Effector memory CD4-positive, alpha-beta T cell (primary cell): Measurements from ENCODE around the gene SPAG16.
"Not testable (repeated sequence)": the region's sequence is repeated elsewhere in the genome, so short reads cannot be mapped to it uniquely, and the experiment has no call there.

Experiments used
- DNase-seq, 3 donors: peaks; one replicate each; pipeline ENCODE4 v3.0.0-alpha.2; 2020
- H3K27ac ChIP-seq: 2 replicates; pipeline ENCODE4 v1.7.0; 2013; ENCODE audit warnings: mild to moderate bottlenecking, low read length, moderate library complexity; ENCODE audit not compliant: insufficient read depth, poor library complexity, severe bottlenecking
- H3K27me3 ChIP-seq: replicated peaks from 2 replicates; pipeline ENCODE4 v1.7.0; 2013; ENCODE audit warnings: mild to moderate bottlenecking, low read length; ENCODE audit not compliant: insufficient read depth, control insufficient read depth, poor library complexity, severe bottlenecking
- H3K36me3 ChIP-seq: 2 replicates; pipeline ENCODE4 v1.7.0; 2013; ENCODE audit warnings: mild to moderate bottlenecking, low read length, moderate library complexity; ENCODE audit not compliant: control insufficient read depth, insufficient read depth
- H3K4me1 ChIP-seq: 2 replicates; pipeline ENCODE4 v1.7.0; 2013; ENCODE audit warnings: low read length, mild to moderate bottlenecking; ENCODE audit not compliant: control insufficient read depth, insufficient read depth, poor library complexity, severe bottlenecking
- H3K4me3 ChIP-seq: 2 replicates; pipeline ENCODE4 v1.7.0; 2013; ENCODE audit warnings: low read length, low read depth, mild to moderate bottlenecking; ENCODE audit not compliant: insufficient read depth, poor library complexity, severe bottlenecking
- H3K9me3 ChIP-seq: 2 replicates; pipeline ENCODE4 v1.7.0; 2013; ENCODE audit warnings: mild to moderate bottlenecking, low read length, moderate library complexity; ENCODE audit not compliant: control insufficient read depth

SPAG16 gene

GRCh38 chr2:213991453-213992108 lies 707.3 kb downstream of the SPAG16 start:
- no peak overlapping the region for H3K27ac ChIP-seq
- no peak for DNase-seq
- H3K9me3 ChIP-seq, result no peaks in the 10 kb centered on the region
- no peak overlapping the region for H3K4me3 ChIP-seq
- H3K27me3 ChIP-seq, result no peaks in the 10 kb centered on the region
- H3K36me3 ChIP-seq, result no peaks in the 10 kb centered on the region
- no peaks in the 10 kb centered on the region for H3K4me1 ChIP-seq

- Histone ChIP-seq H3K27ac (no peak overlapping the region), H3K36me3 (no peaks in the 10 kb centered on the region), H3K9me3 (no peaks in the 10 kb centered on the region), H3K4me1 (no peaks in the 10 kb centered on the region), H3K27me3 (no peaks in the 10 kb centered on the region), H3K4me3 (no peak overlapping the region)
- DNase-seq, result no peak
Measured at GRCh38 chr2:213995400-213996105, 711.3 kb downstream of the SPAG16 start.

GRCh38 chr2:213998976-213999375 lies 714.7 kb downstream of the SPAG16 start:
- not testable (repeated sequence) for H3K27me3 ChIP-seq, H3K27ac ChIP-seq, H3K9me3 ChIP-seq, DNase-seq, H3K36me3 ChIP-seq, H3K4me3 ChIP-seq, H3K4me1 ChIP-seq

- H3K27me3 ChIP-seq, result no peaks in the 10 kb centered on the region
- H3K4me3 ChIP-seq, result no peak overlapping the region
- H3K9me3 ChIP-seq, result no peaks in the 10 kb centered on the region
- H3K4me1 ChIP-seq, result no peaks in the 10 kb centered on the region
- H3K36me3 ChIP-seq, result no peaks in the 10 kb centered on the region
- no peak for DNase-seq
- no peak overlapping the region for H3K27ac ChIP-seq
Measured at GRCh38 chr2:214004463-214004862, 720.2 kb downstream of the SPAG16 start.

- no peak overlapping the region for H3K4me3 ChIP-seq
- DNase-seq, result no peak
- H3K4me1 ChIP-seq, result no peaks in the 10 kb centered on the region
- H3K27ac ChIP-seq, result no peak overlapping the region
- H3K36me3 ChIP-seq, result no peaks in the 10 kb centered on the region
- no peaks in the 10 kb centered on the region for H3K27me3 ChIP-seq
- H3K9me3 ChIP-seq, result no peaks in the 10 kb centered on the region
Measured at GRCh38 chr2:214005337-214005736, 721.1 kb downstream of the SPAG16 start.

GRCh38 chr2:214006601-214007000 lies 722.3 kb downstream of the SPAG16 start:
- H3K27ac ChIP-seq, result no peak overlapping the region
- no peaks in the 10 kb centered on the region for H3K9me3 ChIP-seq
- no peaks in the 10 kb centered on the region for H3K4me1 ChIP-seq
- no peaks in the 10 kb centered on the region for H3K27me3 ChIP-seq
- no peak for DNase-seq
- no peak overlapping the region for H3K4me3 ChIP-seq
- H3K36me3 ChIP-seq, result no peaks in the 10 kb centered on the region

- Histone ChIP-seq H3K27me3 (no peaks in the 10 kb centered on the region), H3K9me3 (no peaks in the 10 kb centered on the region), H3K4me3 (no peak overlapping the region), H3K4me1 (no peaks in the 10 kb centered on the region), H3K27ac (no peak overlapping the region), H3K36me3 (no peaks in the 10 kb centered on the region)
- DNase-seq, result no peak
Measured at GRCh38 chr2:214011676-214012075, 727.4 kb downstream of the SPAG16 start.

GRCh38 chr2:214014551-214015220 lies 730.4 kb downstream of the SPAG16 start:
- Histone ChIP-seq H3K4me3 (no peak overlapping the region), H3K4me1 (no peaks in the 10 kb centered on the region), H3K9me3 (no peaks in the 10 kb centered on the region), H3K27me3 (no peaks in the 10 kb centered on the region), H3K27ac (no peak overlapping the region), H3K36me3 (no peaks in the 10 kb centered on the region)
- no peak for DNase-seq

GRCh38 chr2:214019229-214019972 lies 735.1 kb downstream of the SPAG16 start:
- Histone ChIP-seq H3K4me3 (no peak overlapping the region), H3K27me3 (no peaks in the 10 kb centered on the region), H3K4me1 (no peaks in the 10 kb centered on the region), H3K27ac (no peak overlapping the region), H3K9me3 (no peaks in the 10 kb centered on the region), H3K36me3 (no peaks in the 10 kb centered on the region)
- DNase-seq, result no peak

- DNase-seq, result no peak
- H3K36me3 ChIP-seq, result no peaks in the 10 kb centered on the region
- no peaks in the 10 kb centered on the region for H3K9me3 ChIP-seq
- no peaks in the 10 kb centered on the region for H3K4me1 ChIP-seq
- no peak overlapping the region for H3K4me3 ChIP-seq
- no peak overlapping the region for H3K27ac ChIP-seq
- no peaks in the 10 kb centered on the region for H3K27me3 ChIP-seq
Measured at GRCh38 chr2:214019973-214020345, 735.7 kb downstream of the SPAG16 start.
